ENCODE data around the gene PLXDC1.

- TF ChIP-seq CTCF (IDR thresholded peaks at IDR 0.05; ENCODE audit: low read depth, low read length) (no peak), EZH2phosphoT487 (IDR thresholded peaks at IDR 0.05; ENCODE audit: low read depth) (no peak)
These were observed 36.3 kb downstream of the PLXDC1 start for GRCh38 chr17:39115135-39115534.
